CD4-positive, alpha-beta T cell treated with Interleukin-15 for 4 hours (primary cell): Measurements from ENCODE around the gene PTPN4.

ENCODE experiments used
- DNase-seq: peaks from one replicate; pipeline ENCODE4 v3.0.0-alpha.2; 2020; ENCODE audit warnings: low spot score

PTPN4 gene

GRCh38 chr2:119734047-119734446 lies 25.7 kb upstream of the PTPN4 start:
- no peak for DNase-seq

- no peak for DNase-seq
Measured at GRCh38 chr2:119735565-119735964, 24.2 kb upstream of the PTPN4 start.

GRCh38 chr2:119736021-119736420 lies 23.7 kb upstream of the PTPN4 start:
- DNase-seq = no peak

GRCh38 chr2:119739580-119740255 lies 20.0 kb upstream of the PTPN4 start:
- no peak for DNase-seq

GRCh38 chr2:119741001-119741400 lies 18.7 kb upstream of the PTPN4 start:
- DNase-seq = no peak

- DNase-seq = no peak
Measured at GRCh38 chr2:119741868-119742267, 17.9 kb upstream of the PTPN4 start.

- no peak for DNase-seq
Measured at GRCh38 chr2:119744335-119744939, 15.3 kb upstream of the PTPN4 start.

GRCh38 chr2:119745566-119745965 lies 14.2 kb upstream of the PTPN4 start:
- no peak for DNase-seq

- DNase-seq = no peak
Measured at GRCh38 chr2:119746836-119747686, 12.7 kb upstream of the PTPN4 start.

- no peak for DNase-seq
Measured at GRCh38 chr2:119748135-119748534, 11.6 kb upstream of the PTPN4 start.

GRCh38 chr2:119749477-119750012 lies 10.2 kb upstream of the PTPN4 start:
- DNase-seq = no peak

GRCh38 chr2:119751706-119752105 lies 8.0 kb upstream of the PTPN4 start:
- no peak for DNase-seq

- peak; percentile 65 for DNase-seq
Measured at GRCh38 chr2:119753041-119753929, 6.4 kb upstream of the PTPN4 start.

GRCh38 chr2:119753930-119754321 lies 5.8 kb upstream of the PTPN4 start:
- no peak for DNase-seq

- no peak for DNase-seq
Measured at GRCh38 chr2:119755906-119756305, 3.8 kb upstream of the PTPN4 start.

- DNase-seq = no peak
Measured at GRCh38 chr2:119756837-119757236, 2.9 kb upstream of the PTPN4 start.

- no peak for DNase-seq
Measured at GRCh38 chr2:119758881-119759450, 756 bp upstream of the PTPN4 start.

- DNase-seq = no peak
Measured at GRCh38 chr2:119760237-119760955, 674 bp downstream of the PTPN4 start.

- DNase-seq = no peak
Measured at GRCh38 chr2:119760956-119761275, 1.2 kb downstream of the PTPN4 start.

- no peak for DNase-seq
Measured at GRCh38 chr2:119764832-119765231, 5.1 kb downstream of the PTPN4 start.

GRCh38 chr2:119765433-119766002 lies 5.8 kb downstream of the PTPN4 start:
- no peak for DNase-seq
